Endometrium (tissue), 2 donors: Measurements from ENCODE around the gene EFCAB9.

ENCODE experiments used
- FAIRE-seq: peaks from 2 replicates; lab custom pipeline; 2012; peaks lifted over from hg19 to GRCh38; lab: Jason Lieb, UNC
- donor health status: control.
- donor health status: control.

Gene EFCAB9

GRCh38 chr5:172243302-172243701 lies 49.3 kb downstream of the EFCAB9 start:
- FAIRE-seq = no peak

- FAIRE-seq = no peak
Observed at GRCh38 chr5:172245046-172245445, 51.1 kb downstream of the EFCAB9 start.

- FAIRE-seq = peak; percentile 74
Observed at GRCh38 chr5:172245703-172246125, 51.7 kb downstream of the EFCAB9 start.

GRCh38 chr5:172248637-172249036 lies 54.7 kb downstream of the EFCAB9 start:
- no peak for FAIRE-seq

- FAIRE-seq = no peak
Observed at GRCh38 chr5:172251419-172251818, 57.4 kb downstream of the EFCAB9 start.

GRCh38 chr5:172252501-172252900 lies 58.5 kb downstream of the EFCAB9 start:
- FAIRE-seq = no peak
